HepG2 (cell line): ENCODE results near the gene PCYT2. TPM values are rescaled to one million over a fixed set of nuclear protein-coding genes. Genes with fewer than 3 reads are reported as not detected.
A peak's percentile ranks its signal among the peaks of the same experiment; 100 is the strongest.

Experiments
- BRD4 ChIP-seq: sonication (generic); formaldehyde crosslinking; IDR thresholded peaks from 2 replicates; pipeline ENCODE4 v1.4.0; 2020; ENCODE audit warnings: missing genetic modification reagents
- EEA1 ChIP-seq: sonication (generic); formaldehyde crosslinking; IDR thresholded peaks from 2 replicates; pipeline ENCODE4 v1.5.1; 2020; ENCODE audit warnings: mild to moderate bottlenecking, missing genetic modification reagents, borderline replicate concordance
- ERF ChIP-seq: IDR thresholded peaks from 2 replicates; pipeline ENCODE4 v1.6.1; 2018; ENCODE audit warnings: missing biosample characterization, missing genetic modification reagents
- ETV6 ChIP-seq: sonication (generic); formaldehyde crosslinking; conservative IDR thresholded peaks from 2 replicates; pipeline ENCODE4 v1.4.0; 2020; ENCODE audit warnings: missing genetic modification reagents
- GLI4 ChIP-seq: sonication (generic); formaldehyde crosslinking; IDR thresholded peaks from 2 replicates; pipeline ENCODE4 v1.5.1; 2020; ENCODE audit warnings: missing genetic modification reagents, mild to moderate bottlenecking, moderate library complexity, borderline replicate concordance
- HES4 ChIP-seq: sonication (generic); formaldehyde crosslinking; IDR thresholded peaks from 2 replicates; pipeline ENCODE4 v1.9.0; 2021; ENCODE audit warnings: mild to moderate bottlenecking, missing genetic modification reagents, borderline replicate concordance
- KDM3A ChIP-seq: IDR thresholded peaks from 2 replicates; pipeline ENCODE4 v1.6.1; 2018; ENCODE audit warnings: low read depth, missing compliant biosample characterization
- NCOA2 ChIP-seq: sonication (generic); formaldehyde crosslinking; IDR thresholded peaks from 2 replicates; pipeline ENCODE4 v1.8.0; 2022; ENCODE audit warnings: inconsistent platforms
- NKX3-1 ChIP-seq: sonication (generic); formaldehyde crosslinking; IDR thresholded peaks from 2 replicates; pipeline ENCODE4 v1.5.0; 2020; ENCODE audit warnings: missing genetic modification reagents
- NR2F1 ChIP-seq, 2 experiments: fragments of 450-650 bp in 1 of 2; formaldehyde crosslinking in 1 of 2; IDR thresholded peaks; 2 replicates each; pipeline versions ENCODE4 v1.5.0 to v1.6.1; 2016 to 2020; ENCODE audit warnings: mild to moderate bottlenecking in 1 of 2, missing compliant biosample characterization in 1 of 2, missing genetic modification reagents in 1 of 2, moderate library complexity in 1 of 2
- RBM39 ChIP-seq: fragments of 200-400 bp; formaldehyde crosslinking; IDR thresholded peaks from one replicate; pipeline ENCODE4 v1.6.1; 2018; ENCODE audit warnings: antibody characterized with exemption, mild to moderate bottlenecking, low read depth, low read length; ENCODE audit not compliant: poor library complexity, severe bottlenecking
- SOX6 ChIP-seq, 2 experiments: fragments of 450-650 bp in 1 of 2; sonication (generic) in 1 of 2; formaldehyde crosslinking in 1 of 2; IDR thresholded peaks; 2 replicates each; pipeline versions ENCODE4 v1.4.0 to v1.6.1; 2017 to 2020; ENCODE audit warnings: antibody characterized with exemption in 1 of 2, mild to moderate bottlenecking in 1 of 2, missing genetic modification reagents in 1 of 2
- XRCC5 ChIP-seq: fragments of 200-400 bp; formaldehyde crosslinking; optimal IDR thresholded peaks from 2 replicates; pipeline ENCODE3; 2017; ENCODE audit warnings: mild to moderate bottlenecking, low read length
- YEATS4 ChIP-seq: sonication (generic); formaldehyde crosslinking; IDR thresholded peaks from 2 replicates; pipeline ENCODE4 v1.4.0; 2020; ENCODE audit warnings: missing genetic modification reagents, borderline replicate concordance
- ZBTB3 ChIP-seq: sonication (generic); formaldehyde crosslinking; IDR thresholded peaks from 2 replicates; pipeline ENCODE4 v1.4.0; 2020; ENCODE audit warnings: low read depth, mild to moderate bottlenecking, moderate library complexity, missing genetic modification reagents, borderline replicate concordance
- ZFP36L2 ChIP-seq: sonication (generic); formaldehyde crosslinking; IDR thresholded peaks from 2 replicates; pipeline ENCODE4 v1.4.0; 2020; ENCODE audit warnings: missing genetic modification reagents
- ZNF225 ChIP-seq: sonication (generic); formaldehyde crosslinking; IDR thresholded peaks from 2 replicates; pipeline ENCODE4 v1.4.0; 2020; ENCODE audit warnings: mild to moderate bottlenecking, missing genetic modification reagents
- ZNF343 ChIP-seq: sonication (generic); formaldehyde crosslinking; IDR thresholded peaks from 2 replicates; pipeline ENCODE4 v1.4.0; 2020; ENCODE audit warnings: mild to moderate bottlenecking, missing genetic modification reagents
- ZNF431 ChIP-seq: sonication (generic); formaldehyde crosslinking; IDR thresholded peaks from 2 replicates; pipeline ENCODE4 v1.9.0; 2022; ENCODE audit warnings: missing genetic modification reagents, low read depth, mild to moderate bottlenecking, borderline replicate concordance
- ZNF83 ChIP-seq: sonication (generic); formaldehyde crosslinking; IDR thresholded peaks from 2 replicates; pipeline ENCODE4 v1.4.0; 2020; ENCODE audit warnings: missing genetic modification reagents, mild to moderate bottlenecking, borderline replicate concordance
- ZNF883 ChIP-seq: sonication (generic); formaldehyde crosslinking; IDR thresholded peaks from 2 replicates; pipeline ENCODE4 v1.5.1; 2020; ENCODE audit warnings: mild to moderate bottlenecking, missing genetic modification reagents; ENCODE audit errors: not compliant biosample characterization
- ZSCAN20 ChIP-seq: sonication (generic); formaldehyde crosslinking; IDR thresholded peaks from 2 replicates; pipeline ENCODE4 v1.4.0; 2020; ENCODE audit warnings: missing genetic modification reagents, mild to moderate bottlenecking, borderline replicate concordance
- ZSCAN21 ChIP-seq: sonication (generic); formaldehyde crosslinking; IDR thresholded peaks from 2 replicates; pipeline ENCODE4 v1.8.0; 2022; ENCODE audit warnings: mild to moderate bottlenecking, missing genetic modification reagents, moderate library complexity, borderline replicate concordance
- polyA plus RNA-seq, 8 experiments: library from polyadenylated mRNA; depleted of rRNA in 3 of 8; stranded (reverse) in 7 of 8; unstranded in 1 of 8; fragments of >200 nt; fragmentation: Illumina TruSeq in 4 of 8; extraction: Trizol in 4 of 8; gene quantifications; 2 replicates each; pipeline versions ENCODE4 v1.2.1 to v1.2.3, GENCODE V29; 2011 to 2016; ENCODE audit warnings: low read depth in 4 of 8, missing spikeins in 1 of 8, mixed read lengths in 1 of 8; ENCODE audit not compliant: insufficient read depth in 1 of 8
- total RNA-seq, 5 experiments: library from RNA; depleted of rRNA; stranded (reverse); fragments of >200 nt; fragmentation: Illumina TruSeq; extraction: Trizol; gene quantifications; 2 replicates each; pipeline ENCODE4 v1.2.3, GENCODE V29; 2016; ENCODE audit warnings: low read depth in 1 of 5
- TF ChIP-seq, protein P1 (sequence below): sonication (generic); formaldehyde crosslinking; IDR thresholded peaks from 2 replicates; pipeline ENCODE4 v1.5.0; 2020; ENCODE audit warnings: missing genetic modification reagents
- TF ChIP-seq, protein P2 (sequence below): sonication (generic); formaldehyde crosslinking; IDR thresholded peaks from 2 replicates; pipeline ENCODE4 v1.4.0; 2020; ENCODE audit warnings: missing genetic modification reagents, borderline replicate concordance
- TF ChIP-seq, protein P3 (sequence below): sonication (generic); formaldehyde crosslinking; IDR thresholded peaks from 2 replicates; pipeline ENCODE4 v1.4.0; 2020; ENCODE audit warnings: mild to moderate bottlenecking, missing genetic modification reagents

PCYT2 gene
- total and polyA plus RNA-seq, 2 of the 13 experiments (the other 11 are each of a cell fraction or from before 2014, with no cell fraction given): 147 to 297 TPM

DNA sequence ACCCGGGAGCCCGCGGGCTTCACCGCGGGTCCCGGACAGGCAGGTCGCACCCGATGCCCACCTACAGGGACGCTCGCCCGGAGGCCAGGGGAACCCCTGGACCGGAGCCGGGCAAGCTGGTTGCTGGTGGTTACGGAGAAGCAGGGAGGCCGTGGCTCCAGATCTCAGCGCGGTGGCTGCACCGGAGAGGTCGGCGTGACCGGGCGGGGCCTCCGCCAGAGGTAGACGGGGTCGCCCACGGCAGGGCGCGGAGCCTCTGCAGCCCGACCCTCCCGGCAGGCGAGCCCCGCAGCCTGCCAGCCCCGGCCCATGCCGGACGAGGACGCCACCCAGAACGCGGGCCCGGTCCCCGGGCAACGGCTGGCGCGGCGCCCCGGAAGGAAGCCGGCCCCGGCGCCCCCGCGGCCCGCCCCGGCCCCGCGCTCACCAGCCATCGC is 341 bp downstream of the PCYT2 start (continued):
- TF ChIP-seq SOX6 (IDR thresholded peaks at IDR 0.05): no peak
- 0 out of 2 replicates have a peak, but pooled peaks have one; percentile 48 for TF ChIP-seq SOX6 (CRISPR knock-in tag; IDR thresholded peaks at IDR 0.05)
- peak; percentile 13; the same call in 1 of the 2 replicates for TF ChIP-seq ZSCAN20 (CRISPR knock-in tag)
- peak; percentile 75; the same call in 1 of the 2 replicates for TF ChIP-seq HES4 (CRISPR knock-in tag)
- peak; percentile 63 for TF ChIP-seq RBM39
- peak; percentile 16; the same call in 1 of the 2 replicates for TF ChIP-seq YEATS4
- 0 out of 2 replicates have a peak, but pooled peaks have one; percentile 23 for TF ChIP-seq EEA1
- no peak for TF ChIP-seq XRCC5
- TF ChIP-seq ETV6 (CRISPR knock-in tag): 0 out of 2 replicates have a peak, but pooled peaks have one; percentile 37
- 0 out of 2 replicates have a peak, but pooled peaks have one; percentile 32 for TF ChIP-seq ZBTB3 (CRISPR knock-in tag)
- peak; percentile 78; the same call in 1 of the 2 replicates for TF ChIP-seq ZSCAN21 (CRISPR knock-in tag)
- 0 out of 2 replicates have a peak, but pooled peaks have one; percentile 7 for TF ChIP-seq KDM3A
- no peak for TF ChIP-seq NR2F1 (CRISPR knock-in tag; IDR thresholded peaks at IDR 0.05)
- TF ChIP-seq ERF (CRISPR knock-in tag): peak; percentile 41; the same call in 1 of the 2 replicates
- TF ChIP-seq, protein P1, sequence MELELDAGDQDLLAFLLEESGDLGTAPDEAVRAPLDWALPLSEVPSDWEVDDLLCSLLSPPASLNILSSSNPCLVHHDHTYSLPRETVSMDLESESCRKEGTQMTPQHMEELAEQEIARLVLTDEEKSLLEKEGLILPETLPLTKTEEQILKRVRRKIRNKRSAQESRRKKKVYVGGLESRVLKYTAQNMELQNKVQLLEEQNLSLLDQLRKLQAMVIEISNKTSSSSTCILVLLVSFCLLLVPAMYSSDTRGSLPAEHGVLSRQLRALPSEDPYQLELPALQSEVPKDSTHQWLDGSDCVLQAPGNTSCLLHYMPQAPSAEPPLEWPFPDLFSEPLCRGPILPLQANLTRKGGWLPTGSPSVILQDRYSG (CRISPR knock-in tag): peak; percentile 32; the same call in 1 of the 2 replicates
- TF ChIP-seq ZNF431 (CRISPR knock-in tag): 0 out of 2 replicates have a peak, but pooled peaks have one; percentile 20
- 0 out of 2 replicates have a peak, but pooled peaks have one; percentile 8 for TF ChIP-seq NKX3-1 (CRISPR knock-in tag)
- TF ChIP-seq, protein P2, sequence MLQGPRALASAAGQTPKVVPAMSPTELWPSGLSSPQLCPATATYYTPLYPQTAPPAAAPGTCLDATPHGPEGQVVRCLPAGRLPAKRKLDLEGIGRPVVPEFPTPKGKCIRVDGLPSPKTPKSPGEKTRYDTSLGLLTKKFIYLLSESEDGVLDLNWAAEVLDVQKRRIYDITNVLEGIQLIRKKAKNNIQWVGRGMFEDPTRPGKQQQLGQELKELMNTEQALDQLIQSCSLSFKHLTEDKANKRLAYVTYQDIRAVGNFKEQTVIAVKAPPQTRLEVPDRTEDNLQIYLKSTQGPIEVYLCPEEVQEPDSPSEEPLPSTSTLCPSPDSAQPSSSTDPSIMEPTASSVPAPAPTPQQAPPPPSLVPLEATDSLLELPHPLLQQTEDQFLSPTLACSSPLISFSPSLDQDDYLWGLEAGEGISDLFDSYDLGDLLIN (CRISPR knock-in tag): 0 out of 2 replicates have a peak, but pooled peaks have one; percentile 4
- TF ChIP-seq NCOA2 (CRISPR knock-in tag): no peak
- peak; percentile 50; the same call in 1 of the 2 replicates for TF ChIP-seq ZNF343
- 0 out of 2 replicates have a peak, but pooled peaks have one; percentile 5 for TF ChIP-seq ZFP36L2 (CRISPR knock-in tag)
- peak; percentile 39; the same call in 1 of the 2 replicates for TF ChIP-seq BRD4 (CRISPR knock-in tag)
- peak; percentile 49 for TF ChIP-seq ZNF883 (CRISPR knock-in tag)
- peak; percentile 72; the same call in 1 of the 2 replicates for TF ChIP-seq GLI4 (CRISPR knock-in tag)
- TF ChIP-seq ZNF83 (CRISPR knock-in tag): 0 out of 2 replicates have a peak, but pooled peaks have one; percentile 33
- TF ChIP-seq, protein P3, sequence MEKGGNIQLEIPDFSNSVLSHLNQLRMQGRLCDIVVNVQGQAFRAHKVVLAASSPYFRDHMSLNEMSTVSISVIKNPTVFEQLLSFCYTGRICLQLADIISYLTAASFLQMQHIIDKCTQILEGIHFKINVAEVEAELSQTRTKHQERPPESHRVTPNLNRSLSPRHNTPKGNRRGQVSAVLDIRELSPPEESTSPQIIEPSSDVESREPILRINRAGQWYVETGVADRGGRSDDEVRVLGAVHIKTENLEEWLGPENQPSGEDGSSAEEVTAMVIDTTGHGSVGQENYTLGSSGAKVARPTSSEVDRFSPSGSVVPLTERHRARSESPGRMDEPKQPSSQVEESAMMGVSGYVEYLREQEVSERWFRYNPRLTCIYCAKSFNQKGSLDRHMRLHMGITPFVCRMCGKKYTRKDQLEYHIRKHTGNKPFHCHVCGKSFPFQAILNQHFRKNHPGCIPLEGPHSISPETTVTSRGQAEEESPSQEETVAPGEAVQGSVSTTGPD (CRISPR knock-in tag): 0 out of 2 replicates have a peak, but pooled peaks have one; percentile 4
- TF ChIP-seq ZNF225: no peak
